K562 (cell line): ENCODE measurements around the gene ADAR. TPM values are rescaled to one million over a fixed set of nuclear protein-coding genes. Genes with fewer than 3 reads are reported as not detected.

Experiments
- ATAC-seq: fragments of 200-7000 bp; cut with Tn5 transposase; 3 replicates; pipeline ENCODE4 v1.9.1; 2020; ENCODE audit warnings: moderate library complexity
- BruUV-seq: library from RNA; stranded (reverse); fragments of 400-500 nt; replicated peaks from 2 replicates; lab custom pipeline; 2021; lab: Mats Ljungman, UMichigan
- CTCF ChIA-PET: fragments of 300-600 bp; formaldehyde crosslinking; extraction: SDS; loops from one replicate; lab custom pipeline; 2021; ENCODE audit warnings: low intra/inter-chr PET ratio; lab: Yijun Ruan, JAX
- POLR2A ChIA-PET: fragments of 300-600, 350-650 bp; sonication (Branson Sonifier 250); formaldehyde crosslinking; extraction: SDS; loops from one replicate; lab custom pipeline; 2021; ENCODE audit warnings: antibody characterized with exemption, inconsistent platforms; lab: Yijun Ruan, JAX
- DNase-seq, 4 experiments: peaks; one replicate each; pipeline versions ENCODE4 v3.0.0 to v3.0.0-alpha.2; 2011 to 2018; ENCODE audit warnings: low spot score in 3 of 4, mixed read lengths in 3 of 4; ENCODE audit errors: extremely low read depth in 1 of 4
- FAIRE-seq: peaks from 2 replicates; lab custom pipeline; 2011; peaks lifted over from hg19 to GRCh38; lab: Jason Lieb, UNC
- H2AFZ ChIP-seq: 2 replicates; pipeline ENCODE4 v1.6.0; 2011; ENCODE audit warnings: low read depth, low read length, control low read depth, inconsistent platforms
- H3K27ac ChIP-seq: fragments of 200-600 bp; 3 replicates; pipeline ENCODE4 v1.8.0; 2011; ENCODE audit warnings: low read depth, mild to moderate bottlenecking, control low read depth, inconsistent platforms, low read length, moderate library complexity, mixed read lengths; ENCODE audit errors: extremely low read depth
- H3K27me3 ChIP-seq, 2 experiments: fragments of 300-600 bp in 1 of 2; 2 replicates in 1 of 2; 3 replicates in 1 of 2; pipeline versions ENCODE4 v1.6.0 to v1.8.0; 2011; ENCODE audit warnings: inconsistent platforms in 2 of 2, low read length in 2 of 2, mild to moderate bottlenecking in 1 of 2, mixed read lengths in 1 of 2, moderate library complexity in 1 of 2; ENCODE audit not compliant: control insufficient read depth in 2 of 2, insufficient read depth in 2 of 2
- H3K36me3 ChIP-seq: fragments of 300-600 bp; 3 replicates; pipeline ENCODE4 v1.8.0; 2011; ENCODE audit warnings: mild to moderate bottlenecking, low read length, inconsistent platforms; ENCODE audit not compliant: control insufficient read depth, insufficient read depth
- H3K4me1 ChIP-seq, 2 experiments: fragments of 200-600 bp in 1 of 2; replicated peaks in 1 of 2; 2 replicates in 1 of 2; 3 replicates in 1 of 2; pipeline versions ENCODE4 v1.5.1 to v1.8.0; 2011; ENCODE audit warnings: inconsistent platforms in 2 of 2, low read length in 2 of 2, mild to moderate bottlenecking in 1 of 2, mixed read lengths in 1 of 2, moderate library complexity in 1 of 2; ENCODE audit not compliant: control insufficient read depth in 2 of 2, insufficient read depth in 2 of 2
- H3K4me2 ChIP-seq: 2 replicates; pipeline ENCODE4 v1.6.1; 2011; ENCODE audit warnings: low read length, control low read depth, inconsistent platforms, mixed read lengths; ENCODE audit not compliant: insufficient read depth
- H3K4me3 ChIP-seq: fragments of 200-600 bp; sonication (generic), shearing (Covaris generic); 2 replicates; pipeline ENCODE4 v1.5.1; 2016; ENCODE audit warnings: control low read depth, inconsistent platforms
- H3K79me2 ChIP-seq: fragments of 200-600 bp; 3 replicates; pipeline ENCODE4 v1.8.0; 2011; ENCODE audit warnings: low read length, inconsistent platforms; ENCODE audit not compliant: control insufficient read depth, insufficient read depth
- H3K9ac ChIP-seq, 2 experiments: 2 replicates each; pipeline versions ENCODE4 v1.6.0 to v1.6.1; 2011; ENCODE audit warnings: low read depth in 2 of 2, low read length in 2 of 2, control low read depth in 1 of 2, inconsistent platforms in 1 of 2, mild to moderate bottlenecking in 1 of 2, mixed read lengths in 1 of 2; ENCODE audit not compliant: insufficient read depth in 1 of 2
- H3K9me1 ChIP-seq: one replicate; pipeline ENCODE4 v1.6.0; 2011; ENCODE audit warnings: inconsistent platforms, mild to moderate bottlenecking, low read length, moderate library complexity; ENCODE audit not compliant: control insufficient read depth, insufficient read depth
- H3K9me3 ChIP-seq: replicated peaks from 2 replicates; pipeline ENCODE4 v1.5.1; 2011; ENCODE audit warnings: low read depth, low read length, inconsistent platforms; ENCODE audit not compliant: control insufficient read depth, insufficient read depth
- H4K20me1 ChIP-seq: replicated peaks from 2 replicates; pipeline ENCODE4 v1.6.1; 2011; ENCODE audit warnings: low read length, inconsistent platforms, mixed read lengths; ENCODE audit not compliant: control insufficient read depth, insufficient read depth
- ATF1 ChIP-seq, 2 experiments: fragments of 450-650 bp in 1 of 2; IDR thresholded peaks; 2 replicates each; pipeline ENCODE4 v1.6.1; 2016; ENCODE audit warnings: missing compliant biosample characterization in 1 of 2, missing genetic modification characterization in 1 of 2
- DIDO1 ChIP-seq: fragments of 450-650 bp; IDR thresholded peaks from 2 replicates; pipeline ENCODE4 v1.6.1; 2016; ENCODE audit warnings: low read depth, missing biosample characterization, missing genetic modification characterization
- DMBX1 ChIP-seq: fragments of 250-450 bp; sonication (Bioruptor Pico); IDR thresholded peaks from 2 replicates; pipeline ENCODE4 v1.8.0; 2022; ENCODE audit warnings: inconsistent platforms, mild to moderate bottlenecking, moderate library complexity, borderline replicate concordance
- EGR1 ChIP-seq: fragments of 450-650 bp; conservative IDR thresholded peaks from 2 replicates; pipeline ENCODE4 v1.6.1; 2017; ENCODE audit warnings: mild to moderate bottlenecking
- HOXB6 ChIP-seq: fragments of 250-450 bp; sonication (Bioruptor Pico); IDR thresholded peaks from 2 replicates; pipeline ENCODE4 v1.5.1; 2022; ENCODE audit warnings: mild to moderate bottlenecking, borderline replicate concordance
- JUNB ChIP-seq: fragments of 450-650 bp; formaldehyde crosslinking; conservative IDR thresholded peaks from 2 replicates; pipeline ENCODE4 v1.4.0; 2020; ENCODE audit warnings: mild to moderate bottlenecking
- MAFK ChIP-seq: IDR thresholded peaks from 2 replicates; pipeline ENCODE4 v1.6.1; 2011; ENCODE audit warnings: low read length, improper control_type of control experiment
- PHF20 ChIP-seq: fragments of 450-650 bp; IDR thresholded peaks from 2 replicates; pipeline ENCODE4 v1.6.1; 2018; ENCODE audit not compliant: partially characterized antibody
- POLR3G ChIP-seq: IDR thresholded peaks from 2 replicates; pipeline ENCODE4 v1.6.1; 2011; ENCODE audit not compliant: insufficient read length, insufficient replicate concordance; ENCODE audit errors: extremely low read depth
- SMARCC2 ChIP-seq: fragments of 450-650 bp; IDR thresholded peaks from 2 replicates; pipeline ENCODE4 v1.6.1; 2017; ENCODE audit warnings: antibody characterized with exemption, moderate library complexity, mild to moderate bottlenecking, low read depth
- WGBS: fragments of 100-300 bp; shearing (Covaris generic); methylation state at CpG from one replicate; pipeline ENCODE4 v1.1.6; 2016; ENCODE audit warnings: low coverage, mixed read lengths; ENCODE audit not compliant: insufficient coverage; ENCODE audit errors: missing lambda C conversion rate; 5-methylcytosine and 5-hydroxymethylcytosine counted together
- in situ Hi-C: fragments of 300-500 bp; cut with MboI; formaldehyde crosslinking; loops from 4 replicates; pipeline ENCODE4 v1.15.0; 2018; ENCODE audit warnings: inconsistent platforms, mixed read lengths
- intact Hi-C: fragments of 100-400 bp; cut with micrococcal nuclease; formaldehyde crosslinking; loops from 2 replicates; pipeline ENCODE4 v1.14.2; 2022
- polyA plus RNA-seq, 8 experiments: library from polyadenylated mRNA; depleted of rRNA in 4 of 8; stranded (reverse) in 5 of 8; unstranded in 3 of 8; fragments of >200 nt; fragmentation: Nextera tagmentation in 2 of 8; fragmentation: Illumina TruSeq in 1 of 8; extraction: Ambion mirVana in 2 of 8; extraction: Trizol in 1 of 8; gene quantifications; 2 replicates each; pipeline versions ENCODE4 v1.2.1 to v1.2.3, GENCODE V29; 2011 to 2014; ENCODE audit warnings: inconsistent platforms in 1 of 8, missing spikeins in 1 of 8
- total RNA-seq, 7 experiments: library from RNA; depleted of rRNA in 6 of 7; stranded (reverse); fragments of >200 nt in 6 of 7; fragmentation: Illumina TruSeq in 2 of 7; extraction: Trizol in 2 of 7; gene quantifications; 2 replicates each; pipeline versions ENCODE4 v1.2.1 to v1.2.3, GENCODE V29; 2011 to 2021; ENCODE audit warnings: low replicate concordance in 1 of 7
- TF ChIP-seq, protein P1 (sequence below): fragments of 450-650 bp; formaldehyde crosslinking; IDR thresholded peaks from 2 replicates; pipeline ENCODE4 v1.4.0; 2020; ENCODE audit warnings: mild to moderate bottlenecking, moderate library complexity
- TF ChIP-seq, protein P2 (sequence below), 2 experiments: fragments of 450-650 bp; formaldehyde crosslinking in 1 of 2; IDR thresholded peaks; 2 replicates each; pipeline versions ENCODE4 v1.4.0 to v1.6.1; 2014 to 2020; ENCODE audit warnings: mild to moderate bottlenecking in 2 of 2, borderline replicate concordance in 1 of 2, low read depth in 1 of 2
- TF ChIP-seq, protein P3 (sequence below): fragments of 250-450 bp; sonication (Bioruptor Pico); IDR thresholded peaks from 2 replicates; pipeline ENCODE4 v1.5.0; 2021

ADAR gene
- total and polyA plus RNA-seq, 9 of the 15 experiments (the other 6 are each of a cell fraction or from before 2014, with no cell fraction given), result 30.1 to 123 (median 60.2) TPM

- H3K27ac ChIP-seq, result no peak overlapping the region
- ATAC-seq, result no peak
- peak overlapping the region; percentile 82; the same call in 1 of the 2 replicates for H3K4me3 ChIP-seq
- H2AFZ ChIP-seq, result no peak overlapping the region
- in situ Hi-C loops (loop anchor here (5.0 kb wide), 1 partner anchor 69 kb away; no protein-coding TSS in a partner anchor), intact Hi-C loops (loop anchor here (5.0 kb wide), 3 partner anchors 201 to 531 kb away; partner anchors contain the start of gene ZBTB7B)
- no peak for FAIRE-seq
- H3K4me1 ChIP-seq, result peaks cover 18 to 21% of the 10 kb centered on the region in 2 experiments; a peak in 4 of 5 replicates
- H3K9me1 ChIP-seq, result no peaks in the 10 kb centered on the region
- H3K9me3 ChIP-seq, result no peaks in the 10 kb centered on the region
- ChIA-PET POLR2A (no interaction called here), CTCF (no interaction called here)
- peak overlapping the region; percentile 99 for H3K4me2 ChIP-seq
- H3K9ac ChIP-seq, result peak overlapping the region; percentile 69 to 80; a peak in 2 of 4 replicates
- no TSS peak for BruUV-seq
- H4K20me1 ChIP-seq, result no peaks in the 10 kb centered on the region
- DNase-seq, result no peak
- peaks cover 27% of the 10 kb centered on the region for H3K79me2 ChIP-seq
- WGBS, result 70% methylated on average over 4 of the region's 4 CpGs
- peaks cover 49% of the 10 kb centered on the region for H3K36me3 ChIP-seq
- H3K27me3 ChIP-seq, result no peaks in the 10 kb centered on the region
- TF ChIP-seq, protein P1, sequence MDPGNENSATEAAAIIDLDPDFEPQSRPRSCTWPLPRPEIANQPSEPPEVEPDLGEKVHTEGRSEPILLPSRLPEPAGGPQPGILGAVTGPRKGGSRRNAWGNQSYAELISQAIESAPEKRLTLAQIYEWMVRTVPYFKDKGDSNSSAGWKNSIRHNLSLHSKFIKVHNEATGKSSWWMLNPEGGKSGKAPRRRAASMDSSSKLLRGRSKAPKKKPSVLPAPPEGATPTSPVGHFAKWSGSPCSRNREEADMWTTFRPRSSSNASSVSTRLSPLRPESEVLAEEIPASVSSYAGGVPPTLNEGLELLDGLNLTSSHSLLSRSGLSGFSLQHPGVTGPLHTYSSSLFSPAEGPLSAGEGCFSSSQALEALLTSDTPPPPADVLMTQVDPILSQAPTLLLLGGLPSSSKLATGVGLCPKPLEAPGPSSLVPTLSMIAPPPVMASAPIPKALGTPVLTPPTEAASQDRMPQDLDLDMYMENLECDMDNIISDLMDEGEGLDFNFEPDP, result no peak
- TF ChIP-seq SMARCC2 (no peak), DIDO1 (no peak), HOXB6 (CRISPR knock-in tag) (no peak), PHF20 (no peak), EGR1 (no peak), JUNB (CRISPR knock-in tag) (no peak), DMBX1 (CRISPR knock-in tag) (no peak), MAFK (no peak), POLR3G (no peak), ATF1 (CRISPR knock-in tag; IDR thresholded peaks at IDR 0.05) (no peak), ATF1 (tag; IDR thresholded peaks at IDR 0.05) (no peak)
- TF ChIP-seq, protein P2, sequence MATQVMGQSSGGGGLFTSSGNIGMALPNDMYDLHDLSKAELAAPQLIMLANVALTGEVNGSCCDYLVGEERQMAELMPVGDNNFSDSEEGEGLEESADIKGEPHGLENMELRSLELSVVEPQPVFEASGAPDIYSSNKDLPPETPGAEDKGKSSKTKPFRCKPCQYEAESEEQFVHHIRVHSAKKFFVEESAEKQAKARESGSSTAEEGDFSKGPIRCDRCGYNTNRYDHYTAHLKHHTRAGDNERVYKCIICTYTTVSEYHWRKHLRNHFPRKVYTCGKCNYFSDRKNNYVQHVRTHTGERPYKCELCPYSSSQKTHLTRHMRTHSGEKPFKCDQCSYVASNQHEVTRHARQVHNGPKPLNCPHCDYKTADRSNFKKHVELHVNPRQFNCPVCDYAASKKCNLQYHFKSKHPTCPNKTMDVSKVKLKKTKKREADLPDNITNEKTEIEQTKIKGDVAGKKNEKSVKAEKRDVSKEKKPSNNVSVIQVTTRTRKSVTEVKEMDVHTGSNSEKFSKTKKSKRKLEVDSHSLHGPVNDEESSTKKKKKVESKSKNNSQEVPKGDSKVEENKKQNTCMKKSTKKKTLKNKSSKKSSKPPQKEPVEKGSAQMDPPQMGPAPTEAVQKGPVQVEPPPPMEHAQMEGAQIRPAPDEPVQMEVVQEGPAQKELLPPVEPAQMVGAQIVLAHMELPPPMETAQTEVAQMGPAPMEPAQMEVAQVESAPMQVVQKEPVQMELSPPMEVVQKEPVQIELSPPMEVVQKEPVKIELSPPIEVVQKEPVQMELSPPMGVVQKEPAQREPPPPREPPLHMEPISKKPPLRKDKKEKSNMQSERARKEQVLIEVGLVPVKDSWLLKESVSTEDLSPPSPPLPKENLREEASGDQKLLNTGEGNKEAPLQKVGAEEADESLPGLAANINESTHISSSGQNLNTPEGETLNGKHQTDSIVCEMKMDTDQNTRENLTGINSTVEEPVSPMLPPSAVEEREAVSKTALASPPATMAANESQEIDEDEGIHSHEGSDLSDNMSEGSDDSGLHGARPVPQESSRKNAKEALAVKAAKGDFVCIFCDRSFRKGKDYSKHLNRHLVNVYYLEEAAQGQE (IDR thresholded peaks at IDR 0.05; ENCODE audit: borderline replicate concordance), result no peak
- TF ChIP-seq, protein P2 (CRISPR knock-in tag; IDR thresholded peaks at IDR 0.05; ENCODE audit: low read depth), result no peak
- TF ChIP-seq, protein P3, sequence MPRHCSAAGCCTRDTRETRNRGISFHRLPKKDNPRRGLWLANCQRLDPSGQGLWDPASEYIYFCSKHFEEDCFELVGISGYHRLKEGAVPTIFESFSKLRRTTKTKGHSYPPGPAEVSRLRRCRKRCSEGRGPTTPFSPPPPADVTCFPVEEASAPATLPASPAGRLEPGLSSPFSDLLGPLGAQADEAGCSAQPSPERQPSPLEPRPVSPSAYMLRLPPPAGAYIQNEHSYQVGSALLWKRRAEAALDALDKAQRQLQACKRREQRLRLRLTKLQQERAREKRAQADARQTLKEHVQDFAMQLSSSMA, result no peak
Measured at GRCh38 chr1:154556422-154556821, 51.6 kb downstream of the ADAR start.
